KMS-11 (cell line): ENCODE data around the gene LRRC4C.
"Not testable (repeated sequence)": the region's sequence is repeated elsewhere in the genome, so short reads cannot be mapped to it uniquely, and the experiment has no call there.

Experiments used
- H2AFZ ChIP-seq: fragments of 200-600 bp; sonication (generic); 2 replicates; pipeline ENCODE4 v1.6.1; 2016; ENCODE audit warnings: antibody characterized with exemption, mixed run types, low read depth
- H3K27ac ChIP-seq: fragments of 200-600 bp; sonication (generic); 2 replicates; pipeline ENCODE4 v1.6.1; 2016; ENCODE audit warnings: mild to moderate bottlenecking, mixed run types
- H3K27me3 ChIP-seq: fragments of 200-600 bp; sonication (generic); 2 replicates; pipeline ENCODE4 v1.6.1; 2017; ENCODE audit warnings: mild to moderate bottlenecking, low read depth, mixed run types, moderate library complexity; ENCODE audit not compliant: insufficient read depth
- H3K36me3 ChIP-seq: fragments of 200-600 bp; sonication (generic); 2 replicates; pipeline ENCODE4 v1.6.1; 2017; ENCODE audit warnings: mild to moderate bottlenecking, mixed run types; ENCODE audit not compliant: insufficient read depth
- H3K4me1 ChIP-seq: fragments of 200-600 bp; sonication (generic); 2 replicates; pipeline ENCODE4 v1.6.1; 2016; ENCODE audit warnings: mild to moderate bottlenecking, low read depth, mixed run types; ENCODE audit not compliant: poor library complexity, severe bottlenecking
- H3K4me2 ChIP-seq: fragments of 200-600 bp; sonication (generic); 2 replicates; pipeline ENCODE4 v1.7.0; 2016; ENCODE audit warnings: mild to moderate bottlenecking, mixed run types
- H3K4me3 ChIP-seq: fragments of 200-600 bp; sonication (generic); IDR thresholded peaks from 2 replicates; pipeline ENCODE4 v1.6.1; 2017; ENCODE audit warnings: low read depth, low read length, mixed read lengths; ENCODE audit not compliant: insufficient read depth
- H3K79me2 ChIP-seq: fragments of 200-600 bp; sonication (generic); 2 replicates; pipeline ENCODE4 v1.6.1; 2016; ENCODE audit warnings: low read depth, mixed run types; ENCODE audit not compliant: insufficient read depth
- H3K9ac ChIP-seq: fragments of 200-600 bp; sonication (generic); 2 replicates; pipeline ENCODE4 v1.6.1; 2016; ENCODE audit warnings: mild to moderate bottlenecking, mixed run types
- H4K20me1 ChIP-seq: fragments of 200-600 bp; sonication (generic); 2 replicates; pipeline ENCODE4 v1.6.1; 2016; ENCODE audit warnings: mild to moderate bottlenecking, mixed run types; ENCODE audit not compliant: insufficient read depth
- TF ChIP-seq, protein P1 (sequence below): fragments of 200-600 bp; sonication (generic); conservative IDR thresholded peaks from 2 replicates; pipeline ENCODE4 v1.6.1; 2017; ENCODE audit warnings: low read depth, mild to moderate bottlenecking, antibody characterized with exemption, low read length, moderate library complexity, mixed read lengths

LRRC4C gene

DNA sequence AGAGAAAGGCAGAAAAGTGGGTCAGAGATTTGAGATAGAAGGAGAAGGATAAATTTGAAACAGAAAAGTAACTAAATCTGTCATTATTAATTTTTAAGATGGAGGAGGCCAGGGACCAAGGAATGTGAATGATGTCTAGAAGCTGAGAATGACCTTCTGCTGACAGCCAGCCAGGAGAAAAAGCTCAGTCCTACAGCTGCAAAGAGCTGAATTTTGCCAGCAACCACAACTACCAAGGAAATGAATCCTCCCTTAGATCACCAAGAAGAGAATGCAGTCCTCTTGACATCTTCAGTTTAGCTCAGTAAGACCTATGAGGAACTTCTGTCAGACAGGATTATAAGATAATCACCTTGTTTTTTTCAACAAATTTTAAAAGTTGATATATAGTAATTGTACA, 538.2 kb downstream of the LRRC4C start:
- Histone ChIP-seq H3K36me3 (no peaks in the 10 kb centered on the region), H3K27ac (no peak overlapping the region), H3K27me3 (no peaks in the 10 kb centered on the region), H3K4me3 (no peak overlapping the region), H4K20me1 (no peaks in the 10 kb centered on the region), H3K4me2 (no peak overlapping the region), H3K4me1 (no peaks in the 10 kb centered on the region), H2AFZ (no peak overlapping the region), H3K9ac (no peak overlapping the region), H3K79me2 (no peaks in the 10 kb centered on the region)
- TF ChIP-seq, protein P1, sequence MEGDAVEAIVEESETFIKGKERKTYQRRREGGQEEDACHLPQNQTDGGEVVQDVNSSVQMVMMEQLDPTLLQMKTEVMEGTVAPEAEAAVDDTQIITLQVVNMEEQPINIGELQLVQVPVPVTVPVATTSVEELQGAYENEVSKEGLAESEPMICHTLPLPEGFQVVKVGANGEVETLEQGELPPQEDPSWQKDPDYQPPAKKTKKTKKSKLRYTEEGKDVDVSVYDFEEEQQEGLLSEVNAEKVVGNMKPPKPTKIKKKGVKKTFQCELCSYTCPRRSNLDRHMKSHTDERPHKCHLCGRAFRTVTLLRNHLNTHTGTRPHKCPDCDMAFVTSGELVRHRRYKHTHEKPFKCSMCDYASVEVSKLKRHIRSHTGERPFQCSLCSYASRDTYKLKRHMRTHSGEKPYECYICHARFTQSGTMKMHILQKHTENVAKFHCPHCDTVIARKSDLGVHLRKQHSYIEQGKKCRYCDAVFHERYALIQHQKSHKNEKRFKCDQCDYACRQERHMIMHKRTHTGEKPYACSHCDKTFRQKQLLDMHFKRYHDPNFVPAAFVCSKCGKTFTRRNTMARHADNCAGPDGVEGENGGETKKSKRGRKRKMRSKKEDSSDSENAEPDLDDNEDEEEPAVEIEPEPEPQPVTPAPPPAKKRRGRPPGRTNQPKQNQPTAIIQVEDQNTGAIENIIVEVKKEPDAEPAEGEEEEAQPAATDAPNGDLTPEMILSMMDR = no peak

GRCh38 chr11:40910774-40911173, 548.7 kb downstream of the LRRC4C start:
- not testable (repeated sequence) for H3K27ac ChIP-seq, H3K9ac ChIP-seq, H4K20me1 ChIP-seq, H3K36me3 ChIP-seq, H3K4me2 ChIP-seq, H3K4me1 ChIP-seq, H3K79me2 ChIP-seq, H3K27me3 ChIP-seq, H2AFZ ChIP-seq, H3K4me3 ChIP-seq

DNA sequence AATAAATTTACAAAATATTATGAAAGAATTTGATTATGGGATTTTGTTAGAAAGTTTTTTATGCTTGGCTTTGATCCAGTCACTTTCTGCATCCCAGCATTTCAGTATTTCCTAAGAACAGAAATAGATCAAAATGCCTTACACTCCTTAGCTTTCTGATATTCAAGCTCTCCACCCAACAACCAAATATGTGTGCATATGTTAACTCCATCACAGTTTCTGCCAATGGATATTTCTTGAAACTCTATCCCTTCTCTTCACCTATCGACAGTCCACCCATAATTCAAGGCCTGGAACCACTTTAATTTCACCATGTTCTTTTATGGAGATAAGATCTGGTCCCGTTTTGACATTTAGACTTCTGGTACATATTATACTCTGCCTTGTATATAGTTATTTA, 565.0 kb downstream of the LRRC4C start:
- H3K4me2 ChIP-seq = no peak overlapping the region
- no peak overlapping the region for H3K4me3 ChIP-seq
- no peaks in the 10 kb centered on the region for H3K79me2 ChIP-seq
- H4K20me1 ChIP-seq = no peaks in the 10 kb centered on the region
- no peaks in the 10 kb centered on the region for H3K4me1 ChIP-seq
- H3K27ac ChIP-seq = no peak overlapping the region
- H3K27me3 ChIP-seq = no peaks in the 10 kb centered on the region
- TF ChIP-seq, protein P1 = no peak
- no peak overlapping the region for H3K9ac ChIP-seq
- no peaks in the 10 kb centered on the region for H3K36me3 ChIP-seq
- H2AFZ ChIP-seq = no peak overlapping the region

DNA sequence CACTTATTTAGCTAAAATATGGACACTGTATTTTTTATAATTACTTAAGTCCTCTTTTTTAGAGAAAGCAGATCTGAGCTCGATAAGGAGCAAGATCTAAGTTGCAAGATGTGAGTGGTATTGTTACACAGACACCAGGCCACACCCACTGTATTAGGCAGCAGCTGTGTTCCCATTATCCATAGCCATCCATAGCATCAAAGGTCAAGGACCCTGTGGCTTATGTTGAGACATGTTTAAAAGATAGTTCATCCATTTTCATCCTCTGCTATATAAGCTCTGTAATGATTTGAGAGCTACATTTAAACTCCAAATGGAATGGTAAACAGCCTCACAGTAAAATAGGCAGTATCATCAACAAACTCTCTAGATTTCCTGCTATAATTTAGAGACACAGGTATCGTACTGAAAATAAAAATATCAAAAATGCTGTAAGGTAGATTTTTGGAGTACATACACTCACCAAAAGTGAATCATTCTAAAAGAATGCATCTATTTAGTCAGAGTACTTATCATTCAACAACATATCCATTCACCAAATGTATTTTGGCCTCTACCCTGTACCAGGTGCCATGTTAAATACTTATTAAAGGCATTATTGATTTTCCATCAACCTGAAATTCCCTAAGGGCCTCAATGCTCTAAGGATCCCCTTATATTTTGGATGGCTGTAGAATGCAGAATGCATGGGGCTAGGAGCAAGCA, 574.0 kb downstream of the LRRC4C start:
- Histone ChIP-seq H3K4me3 (no peak overlapping the region), H3K9ac (no peak overlapping the region), H3K27me3 (no peaks in the 10 kb centered on the region), H3K36me3 (no peaks in the 10 kb centered on the region), H2AFZ (no peak overlapping the region), H3K79me2 (no peaks in the 10 kb centered on the region), H3K27ac (no peak overlapping the region), H4K20me1 (no peaks in the 10 kb centered on the region), H3K4me2 (no peak overlapping the region), H3K4me1 (no peaks in the 10 kb centered on the region)
- TF ChIP-seq, protein P1 = no peak

GRCh38 chr11:40882301-40882700, 577.2 kb downstream of the LRRC4C start:
- H3K27me3 ChIP-seq = no peaks in the 10 kb centered on the region
- no peaks in the 10 kb centered on the region for H3K4me1 ChIP-seq
- no peak overlapping the region for H3K4me3 ChIP-seq
- H3K79me2 ChIP-seq = no peaks in the 10 kb centered on the region
- TF ChIP-seq, protein P1 = no peak
- no peak overlapping the region for H2AFZ ChIP-seq
- H3K36me3 ChIP-seq = no peaks in the 10 kb centered on the region
- H3K27ac ChIP-seq = no peak overlapping the region
- no peaks in the 10 kb centered on the region for H4K20me1 ChIP-seq
- no peak overlapping the region for H3K9ac ChIP-seq
- no peak overlapping the region for H3K4me2 ChIP-seq
